ENCODE measurements around the gene GLI3. TPM values are rescaled to one million over a fixed set of nuclear protein-coding genes. Genes with fewer than 3 reads are reported as not detected.

GLI3 gene
- polyA plus RNA-seq, 1 donor = 13.6 TPM

DNA sequence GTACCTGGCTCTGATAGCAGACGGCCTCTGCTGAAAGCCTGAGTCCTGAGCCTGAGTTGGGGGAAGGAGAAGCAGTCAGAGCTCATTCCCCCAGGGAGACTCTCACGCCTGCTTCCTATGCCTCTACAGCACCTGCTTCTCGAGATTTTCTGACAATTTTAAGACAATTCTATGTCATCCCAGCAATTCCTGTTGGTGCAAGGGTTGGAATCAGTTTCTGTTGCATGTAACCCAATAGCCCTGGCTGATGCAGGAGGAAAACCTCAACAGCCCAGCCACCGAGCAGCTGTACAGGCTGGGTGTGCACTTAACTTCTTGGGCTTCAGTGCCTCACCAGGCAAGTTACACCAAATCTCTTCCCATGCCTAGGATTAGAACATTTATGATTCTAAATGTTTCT, 134.7 kb downstream of the GLI3 start:
- DNase-seq = no peak

- no peak for DNase-seq
Observed at GRCh38 chr7:42100156-42100508, 136.9 kb downstream of the GLI3 start.

- DNase-seq = no peak
Observed at GRCh38 chr7:42099470-42100155, 137.4 kb downstream of the GLI3 start.

DNA sequence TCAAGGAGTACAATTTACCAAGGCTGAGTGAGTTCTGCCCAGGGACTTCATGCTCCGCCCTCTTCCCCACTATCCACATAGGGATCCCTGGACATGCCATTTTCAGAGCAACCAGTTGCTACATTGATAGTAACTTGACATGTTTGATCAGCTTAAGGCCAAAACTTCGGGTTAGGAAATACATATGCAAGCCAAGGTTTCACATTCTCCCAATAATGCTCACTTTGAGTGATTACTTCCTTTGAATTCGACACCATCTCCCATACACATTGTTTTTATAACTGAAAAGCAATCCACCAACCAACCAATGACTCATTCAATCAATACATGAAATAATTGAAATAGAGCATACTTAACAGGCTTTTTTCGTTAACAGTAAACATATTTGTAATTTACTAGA, 137.9 kb downstream of the GLI3 start:
- no peak for DNase-seq

DNA sequence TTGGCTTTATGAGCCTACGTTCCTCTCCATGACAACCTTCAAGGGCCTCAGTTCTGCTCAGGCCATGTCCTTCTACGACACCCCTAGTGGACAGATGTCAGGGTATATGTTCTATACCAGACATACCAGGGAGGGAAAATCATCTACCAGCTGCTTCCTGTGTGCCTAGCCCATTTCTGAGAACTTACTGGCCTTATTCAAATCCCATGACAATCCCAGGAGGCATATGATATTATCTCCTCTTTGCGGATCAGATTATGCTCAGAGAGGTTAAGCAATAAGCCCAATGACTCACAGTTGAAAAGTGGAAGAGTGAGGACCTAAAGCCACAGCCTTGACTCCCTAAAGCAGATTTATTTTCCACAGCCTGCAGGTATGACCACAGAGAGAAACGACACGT, 139.3 kb downstream of the GLI3 start:
- no peak for DNase-seq

GRCh38 chr7:42096681-42097561, 140.1 kb downstream of the GLI3 start:
- DNase-seq = no peak

DNA sequence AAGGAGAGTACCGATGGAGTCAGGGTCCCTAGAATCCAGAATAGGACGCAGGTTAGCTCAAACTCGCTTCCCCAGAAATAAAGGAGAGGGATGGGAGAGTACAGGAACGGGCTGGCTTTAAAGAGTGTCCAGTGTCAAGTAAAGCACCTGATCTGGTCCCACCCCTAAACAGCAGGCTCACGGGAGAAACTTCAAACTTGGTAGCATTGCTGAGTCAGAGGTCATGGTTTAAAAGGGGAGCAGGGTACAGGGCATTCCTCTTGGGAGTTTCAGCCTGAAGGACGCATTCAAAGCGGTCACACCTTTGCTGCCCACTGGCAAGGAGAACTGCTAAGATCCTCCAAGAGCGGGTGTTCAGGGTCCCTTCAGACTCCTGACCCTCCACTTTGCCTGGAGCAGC, 140.7 kb downstream of the GLI3 start:
- no peak for DNase-seq

DNA sequence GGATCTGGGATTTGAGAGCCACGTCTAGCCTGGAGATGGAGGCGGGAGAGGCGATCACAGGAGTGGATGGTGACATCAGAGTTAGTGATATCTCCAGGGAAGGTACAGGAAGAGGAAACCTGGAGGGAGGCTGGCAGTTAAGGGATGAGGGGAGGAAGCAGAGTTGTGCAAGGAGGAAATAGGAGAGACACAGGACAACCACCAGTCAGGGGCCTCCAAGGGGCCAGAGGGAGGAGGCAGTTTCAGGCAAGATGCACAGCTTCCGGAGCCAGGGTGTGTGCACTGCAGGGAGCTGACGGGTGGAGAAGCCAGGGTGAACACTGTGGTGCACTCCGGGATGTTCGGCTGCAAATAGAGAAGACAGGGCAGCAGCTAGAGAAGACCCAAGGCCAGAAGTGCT, 141.2 kb downstream of the GLI3 start:
- DNase-seq = no peak

GRCh38 chr7:42093349-42093905, 143.6 kb downstream of the GLI3 start:
- no peak for DNase-seq

- no peak for DNase-seq
Observed at GRCh38 chr7:42091461-42092291, 145.3 kb downstream of the GLI3 start.

- no peak for DNase-seq
Observed at GRCh38 chr7:42090806-42091205, 146.2 kb downstream of the GLI3 start.

DNA sequence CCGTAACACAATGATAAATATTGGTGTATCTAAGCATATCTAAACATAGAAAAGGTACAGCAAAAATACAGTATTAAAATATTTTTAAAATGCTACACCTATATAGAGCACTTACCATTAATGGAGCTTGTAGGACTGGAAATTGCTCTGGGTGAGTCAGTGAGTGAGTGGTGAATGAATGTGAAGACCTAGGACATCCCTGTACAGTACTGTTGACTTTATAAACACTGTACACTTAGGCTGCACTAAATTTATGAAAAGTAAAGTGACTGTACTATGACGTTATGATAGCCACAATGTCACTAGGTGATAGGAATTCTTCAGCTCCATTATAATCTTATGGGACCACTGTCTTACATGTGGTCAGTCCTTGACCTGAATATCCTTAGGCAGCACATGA, 147.0 kb downstream of the GLI3 start:
- no peak for DNase-seq

- no peak for DNase-seq
Observed at GRCh38 chr7:42087616-42088015, 149.4 kb downstream of the GLI3 start.

GRCh38 chr7:42085531-42085930, 151.5 kb downstream of the GLI3 start:
- no peak for DNase-seq

GRCh38 chr7:42084263-42084662, 152.7 kb downstream of the GLI3 start:
- no peak for DNase-seq

GRCh38 chr7:42083284-42083683, 153.7 kb downstream of the GLI3 start:
- DNase-seq = no peak

DNA sequence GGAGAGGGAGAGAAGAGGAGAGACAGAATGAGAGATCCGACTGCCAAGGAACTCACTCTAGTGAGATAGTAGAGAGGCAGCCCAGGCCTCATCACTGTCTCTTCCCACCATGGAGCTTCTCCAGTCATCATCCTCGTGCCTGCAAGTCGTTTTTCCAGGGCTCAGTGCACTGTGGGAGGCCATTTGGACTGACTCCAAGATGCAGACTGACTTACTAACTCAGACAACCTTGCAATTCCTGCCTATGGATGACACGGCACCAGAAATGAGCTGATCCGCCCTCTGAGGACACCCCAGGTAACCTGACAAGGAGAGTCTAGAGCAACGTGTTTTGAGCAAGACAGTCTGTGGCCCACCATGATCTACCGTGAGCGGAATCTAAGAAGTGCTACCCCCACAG, 154.9 kb downstream of the GLI3 start:
- no peak for DNase-seq

GRCh38 chr7:42081671-42082070, 155.3 kb downstream of the GLI3 start:
- no peak for DNase-seq

GRCh38 chr7:42080841-42081586, 156.0 kb downstream of the GLI3 start:
- no peak for DNase-seq

GRCh38 chr7:42077271-42078135, 159.5 kb downstream of the GLI3 start:
- DNase-seq = no peak

- DNase-seq = no peak
Observed at GRCh38 chr7:42076870-42077269, 160.1 kb downstream of the GLI3 start.
